ENCODE data around the gene RASGRP3. TPM values are rescaled to one million over a fixed set of nuclear protein-coding genes. Genes with fewer than 3 reads are reported as not detected.

The RASGRP3 gene
- total RNA-seq, 1 experiment from 2014 or later = not detected

DNA sequence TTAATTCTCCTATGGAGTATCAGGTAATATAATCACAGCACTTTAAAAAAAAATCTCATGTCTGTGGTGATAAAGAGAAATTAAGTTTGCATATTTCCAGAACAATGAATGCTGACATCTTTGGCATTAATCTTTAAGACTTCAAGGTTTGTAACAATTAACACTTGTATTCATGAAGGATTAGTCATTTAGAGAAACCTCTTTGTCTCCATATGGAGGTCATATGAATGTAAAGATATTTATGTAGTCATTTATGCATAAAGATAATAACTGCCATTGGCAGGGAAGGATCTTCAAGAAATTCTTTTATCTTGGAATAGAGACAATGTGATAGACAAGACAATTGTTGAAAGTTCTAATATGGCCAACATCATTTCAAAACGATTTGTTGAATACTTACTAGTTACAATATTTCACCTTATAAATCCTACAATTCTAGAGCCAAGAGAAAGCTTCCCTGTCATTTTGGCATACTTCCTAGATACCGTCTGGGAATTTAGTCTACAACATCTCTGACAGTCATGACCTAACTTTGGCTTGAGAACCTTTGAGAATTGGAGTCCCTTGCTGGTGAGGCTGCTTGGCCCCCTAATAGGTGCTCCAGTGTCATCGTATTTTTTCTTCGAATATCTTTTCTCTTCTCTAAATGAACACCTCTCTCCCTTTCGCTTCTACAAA lies 33.6 kb downstream of the RASGRP3 start:
- in situ Hi-C loops (cut with HindIII; ENCODE audit: low pct_unique_long_range_greater_than_20kb, low sequenced_read_pairs) = no loop called here
- DNase-seq (ENCODE audit: low read depth) = no peak

DNA sequence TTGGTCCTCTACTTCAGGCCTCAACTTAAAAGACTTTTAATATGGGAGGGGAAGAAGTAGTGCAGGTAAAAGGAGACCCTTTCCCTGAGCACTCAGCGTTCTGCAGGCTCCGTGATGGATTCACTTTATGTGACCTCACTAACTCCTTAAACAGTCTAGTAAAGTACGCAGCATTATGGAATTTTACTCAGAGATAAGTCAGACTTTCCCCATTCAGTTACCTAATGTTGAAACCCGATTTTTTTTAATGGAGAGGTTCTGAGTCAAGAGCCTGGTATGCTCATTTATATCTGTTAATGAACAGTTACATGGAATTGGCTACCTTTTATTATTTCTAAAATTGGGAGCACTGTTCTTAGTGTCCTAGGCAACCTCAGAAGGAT lies 34.1 kb downstream of the RASGRP3 start:
- DNase-seq (ENCODE audit: low read depth) = no peak

DNA sequence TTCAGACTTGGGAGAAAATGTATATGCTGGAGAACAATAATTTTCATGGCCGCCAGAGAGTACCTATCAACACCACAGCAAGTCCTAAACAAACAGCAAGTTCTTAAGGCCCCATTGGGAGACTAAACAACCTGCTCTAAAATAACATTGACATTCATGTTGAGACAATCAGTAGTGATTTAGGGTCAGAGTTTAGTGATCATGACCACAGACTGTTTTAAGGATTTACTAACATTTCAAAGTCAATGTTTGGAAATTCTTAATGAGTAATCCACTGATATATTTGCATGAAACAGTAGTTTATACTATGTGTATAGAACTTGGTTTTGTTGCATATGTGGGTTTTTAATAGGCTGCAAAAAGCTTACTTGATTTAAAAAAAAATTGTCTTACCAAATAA lies 34.7 kb downstream of the RASGRP3 start:
- in situ Hi-C loops (cut with HindIII; ENCODE audit: low pct_unique_long_range_greater_than_20kb, low sequenced_read_pairs) = no loop called here
- no peak for DNase-seq (ENCODE audit: low read depth)

More for the DNA sequence above, 34.1 kb downstream of the RASGRP3 start:
- in situ Hi-C loops (cut with HindIII; ENCODE audit: low pct_unique_long_range_greater_than_20kb, low sequenced_read_pairs) = no loop called here

DNA sequence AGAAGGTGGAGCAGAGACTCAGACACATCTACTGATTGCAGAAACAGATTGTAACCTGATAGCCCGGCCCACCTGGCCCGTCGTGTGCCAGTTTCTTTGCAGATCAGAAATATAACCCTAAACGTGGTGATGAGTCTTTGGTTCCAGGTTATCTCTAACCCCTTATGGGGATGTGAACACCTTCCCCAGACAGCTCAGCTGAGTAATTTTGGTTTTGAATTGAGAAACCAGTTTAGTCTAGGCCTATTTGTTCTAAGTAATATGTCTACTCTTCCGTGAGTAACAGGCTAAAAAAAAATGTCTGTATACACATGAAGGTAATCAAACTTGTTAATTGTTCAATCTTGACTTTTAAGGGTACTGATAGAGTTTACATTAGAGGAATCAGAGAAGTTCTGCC lies 35.7 kb downstream of the RASGRP3 start:
- no peak for DNase-seq (ENCODE audit: low read depth)
- in situ Hi-C loops (cut with HindIII; ENCODE audit: low pct_unique_long_range_greater_than_20kb, low sequenced_read_pairs) = no loop called here

DNA sequence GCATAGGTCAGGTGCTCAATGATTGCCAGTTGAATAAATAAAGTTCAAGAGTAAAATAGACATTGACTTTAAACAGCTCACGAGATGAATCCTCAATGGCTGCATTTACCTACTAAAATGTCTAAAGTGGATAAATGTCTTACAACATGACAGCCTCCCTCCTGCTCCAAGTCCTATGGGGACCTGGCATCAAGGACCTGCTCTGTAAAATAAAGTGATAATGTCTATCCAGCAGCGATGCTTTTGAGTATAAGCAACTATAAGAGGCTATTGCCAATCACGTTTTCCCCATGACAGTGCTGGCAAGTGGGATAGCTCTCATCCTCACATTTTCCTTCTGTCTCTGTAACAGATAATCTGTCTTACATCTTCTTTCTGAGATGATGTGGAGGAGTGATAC lies 37.0 kb downstream of the RASGRP3 start:
- in situ Hi-C loops (cut with HindIII; ENCODE audit: low pct_unique_long_range_greater_than_20kb, low sequenced_read_pairs) = no loop called here

DNA sequence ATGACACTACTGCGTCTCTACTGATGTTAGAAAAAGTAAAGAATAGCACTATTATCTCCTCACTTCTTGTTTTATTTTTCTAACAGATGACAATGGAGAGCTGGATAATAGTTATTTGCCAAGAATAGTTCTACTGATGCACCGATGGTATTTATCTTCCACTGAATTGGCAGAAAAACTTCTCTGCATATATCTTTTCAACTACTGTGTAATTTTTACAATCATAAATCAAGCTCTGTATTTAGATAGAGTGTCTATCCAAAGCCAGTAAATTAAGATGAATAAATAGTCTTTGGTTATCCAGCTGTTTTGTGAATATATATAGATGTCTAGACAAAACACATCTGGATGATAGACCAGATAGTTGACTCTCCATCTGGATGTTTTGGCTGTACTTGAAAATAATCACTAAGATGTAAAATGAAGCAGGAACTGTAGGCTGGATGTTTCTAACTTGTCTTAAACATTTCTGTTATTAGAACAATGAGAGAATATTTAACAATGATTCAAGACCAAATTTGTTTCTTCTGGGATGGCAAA lies 40.1 kb downstream of the RASGRP3 start:
- in situ Hi-C loops (cut with HindIII; ENCODE audit: low pct_unique_long_range_greater_than_20kb, low sequenced_read_pairs) = no loop called here
- no peak for DNase-seq (ENCODE audit: low read depth)

More for the DNA sequence above, 37.0 kb downstream of the RASGRP3 start:
- DNase-seq (ENCODE audit: low read depth) = no peak

DNA sequence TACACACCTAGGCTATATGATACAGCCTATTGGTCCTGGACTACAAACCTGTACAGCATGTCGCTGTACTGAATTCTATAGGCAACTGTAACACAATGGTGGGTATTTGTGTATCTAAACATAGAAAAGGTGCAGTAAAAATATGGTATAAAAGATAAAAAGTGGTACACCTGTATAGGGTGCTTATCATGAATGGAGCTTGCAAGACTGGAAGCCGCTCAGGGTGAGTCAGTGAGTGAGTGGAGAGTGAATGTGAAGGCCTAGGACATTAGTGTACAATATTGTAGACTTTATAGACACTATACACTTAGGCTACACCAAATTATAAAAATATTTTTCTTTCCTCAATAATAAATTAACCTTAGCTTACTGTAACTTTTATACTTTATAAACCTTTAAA lies 41.8 kb downstream of the RASGRP3 start:
- in situ Hi-C loops (cut with HindIII; ENCODE audit: low pct_unique_long_range_greater_than_20kb, low sequenced_read_pairs) = no loop called here
- no peak for DNase-seq (ENCODE audit: low read depth)

DNA sequence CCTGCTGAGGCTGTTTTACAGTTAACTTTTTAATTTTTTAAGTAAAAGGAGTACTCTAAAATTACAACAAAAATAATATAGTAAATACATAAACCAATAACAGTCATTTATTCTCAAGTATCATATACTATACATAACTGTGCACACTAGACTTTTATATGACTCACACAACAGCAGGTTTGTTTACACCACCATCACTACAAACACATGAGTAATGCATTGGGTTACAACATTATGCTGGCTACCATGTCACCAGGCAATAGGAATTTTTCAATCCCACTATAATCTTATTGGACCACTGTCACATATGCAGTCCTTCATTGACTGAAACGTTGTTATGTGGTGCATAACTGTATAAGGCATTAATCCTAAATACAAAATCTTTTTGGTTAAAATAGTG lies 42.5 kb downstream of the RASGRP3 start:
- in situ Hi-C loops (cut with HindIII; ENCODE audit: low pct_unique_long_range_greater_than_20kb, low sequenced_read_pairs) = no loop called here
- DNase-seq (ENCODE audit: low read depth) = no peak

DNA sequence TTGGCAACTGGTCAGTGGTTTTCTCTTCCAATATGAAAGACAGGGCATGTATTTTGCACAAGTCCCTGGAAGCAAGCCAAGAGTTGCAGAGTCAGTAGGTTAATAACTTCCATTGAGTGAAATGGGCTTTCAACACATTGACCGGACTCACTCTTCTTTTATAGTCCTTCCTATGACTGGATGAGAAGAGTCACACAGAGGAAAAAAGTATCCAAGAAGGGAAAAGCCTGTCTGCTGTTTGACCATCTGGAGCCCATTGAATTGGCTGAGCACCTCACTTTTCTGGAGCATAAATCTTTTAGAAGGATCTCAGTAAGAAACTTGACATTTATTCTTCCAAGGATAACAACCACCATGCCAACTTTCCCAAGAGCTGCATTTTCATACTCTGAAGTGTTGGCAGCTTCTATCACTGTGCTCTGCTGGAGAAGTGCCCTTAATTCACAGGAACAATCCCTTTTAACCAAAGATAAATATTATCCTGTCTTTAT lies 45.4 kb downstream of the RASGRP3 start:
- in situ Hi-C loops (cut with HindIII; ENCODE audit: low pct_unique_long_range_greater_than_20kb, low sequenced_read_pairs) = no loop called here
- DNase-seq (ENCODE audit: low read depth) = no peak

DNA sequence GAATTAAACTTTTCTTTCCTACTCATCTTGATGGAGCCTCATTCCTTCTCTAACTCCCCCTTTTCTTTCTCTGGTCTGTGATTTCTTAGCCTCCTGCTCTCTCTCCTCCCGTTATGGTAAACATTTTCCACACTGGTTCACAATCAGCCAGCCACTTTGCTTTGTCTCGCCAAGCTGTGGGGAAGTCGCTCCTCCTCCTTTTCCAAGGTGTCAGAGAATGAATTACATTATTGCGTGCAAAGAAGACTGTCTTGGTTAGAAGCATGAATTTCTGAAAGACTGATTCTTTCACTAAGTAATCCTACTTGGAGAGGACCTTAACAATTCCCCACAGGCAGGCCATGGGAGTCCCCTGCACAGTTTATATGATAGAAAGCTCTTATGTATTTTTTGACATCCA lies 46.1 kb downstream of the RASGRP3 start:
- DNase-seq (ENCODE audit: low read depth) = no peak
- in situ Hi-C loops (cut with HindIII; ENCODE audit: low pct_unique_long_range_greater_than_20kb, low sequenced_read_pairs) = no loop called here

DNA sequence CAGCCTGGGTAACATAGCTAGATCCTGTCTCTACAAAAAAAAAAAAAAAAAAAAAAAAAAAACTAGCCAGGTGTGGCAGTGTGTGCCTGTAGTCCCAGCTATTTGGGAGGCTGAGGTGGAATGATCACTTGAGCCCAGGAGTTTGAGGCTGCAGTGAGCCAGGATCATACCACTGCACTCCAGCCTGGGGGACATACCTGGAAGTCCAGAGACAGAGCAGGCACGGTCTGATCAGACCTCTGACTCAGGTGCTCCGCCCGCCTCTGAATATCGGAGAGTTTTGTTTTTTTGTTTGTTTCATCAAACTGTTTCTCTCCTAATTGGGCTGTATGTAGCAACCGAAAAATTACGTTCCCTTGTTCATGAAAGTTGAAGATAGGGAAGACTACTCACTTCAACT lies 49.2 kb downstream of the RASGRP3 start:
- in situ Hi-C loops (cut with HindIII; ENCODE audit: low pct_unique_long_range_greater_than_20kb, low sequenced_read_pairs) = no loop called here
- DNase-seq (ENCODE audit: low read depth) = no peak

DNA sequence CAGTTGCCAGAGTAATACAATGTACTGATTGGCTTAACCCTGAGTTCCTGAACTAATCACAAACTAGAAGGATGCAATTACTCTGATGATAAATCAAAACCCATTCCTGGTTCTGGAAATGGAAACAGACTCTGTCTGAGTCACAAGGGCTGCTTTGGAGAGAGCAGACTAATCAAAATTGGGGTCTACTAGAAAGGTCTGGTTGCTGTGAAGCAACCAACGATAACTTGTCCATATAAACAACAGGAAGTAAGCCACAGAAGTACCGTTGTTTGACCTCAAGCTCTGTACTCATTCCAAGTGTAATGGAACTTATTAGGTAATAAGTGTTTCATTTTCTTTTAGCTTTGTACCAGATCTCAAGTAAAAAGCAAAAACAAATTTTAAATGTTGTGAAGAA lies 49.7 kb downstream of the RASGRP3 start:
- in situ Hi-C loops (cut with HindIII; ENCODE audit: low pct_unique_long_range_greater_than_20kb, low sequenced_read_pairs) = no loop called here
- no peak for DNase-seq (ENCODE audit: low read depth)

DNA sequence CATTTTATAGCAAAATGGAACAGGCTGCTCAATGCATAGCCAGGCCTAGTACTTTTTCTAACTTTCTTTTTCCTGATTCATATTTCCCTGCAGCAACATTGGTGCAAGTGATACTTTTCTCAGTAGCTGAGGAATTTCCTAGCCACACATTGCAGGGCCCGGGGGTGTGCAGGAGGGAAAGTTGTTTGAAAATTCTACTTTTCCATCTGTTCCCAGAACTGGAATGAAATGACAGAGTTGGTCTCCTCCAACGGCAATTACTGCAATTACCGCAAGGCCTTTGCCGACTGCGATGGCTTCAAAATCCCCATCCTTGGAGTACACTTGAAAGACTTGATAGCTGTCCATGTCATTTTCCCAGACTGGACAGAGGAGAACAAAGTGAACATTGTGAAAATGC lies 50.5 kb downstream of the RASGRP3 start:
- no peak for DNase-seq (ENCODE audit: low read depth)
- in situ Hi-C loops (cut with HindIII; ENCODE audit: low pct_unique_long_range_greater_than_20kb, low sequenced_read_pairs) = no loop called here

DNA sequence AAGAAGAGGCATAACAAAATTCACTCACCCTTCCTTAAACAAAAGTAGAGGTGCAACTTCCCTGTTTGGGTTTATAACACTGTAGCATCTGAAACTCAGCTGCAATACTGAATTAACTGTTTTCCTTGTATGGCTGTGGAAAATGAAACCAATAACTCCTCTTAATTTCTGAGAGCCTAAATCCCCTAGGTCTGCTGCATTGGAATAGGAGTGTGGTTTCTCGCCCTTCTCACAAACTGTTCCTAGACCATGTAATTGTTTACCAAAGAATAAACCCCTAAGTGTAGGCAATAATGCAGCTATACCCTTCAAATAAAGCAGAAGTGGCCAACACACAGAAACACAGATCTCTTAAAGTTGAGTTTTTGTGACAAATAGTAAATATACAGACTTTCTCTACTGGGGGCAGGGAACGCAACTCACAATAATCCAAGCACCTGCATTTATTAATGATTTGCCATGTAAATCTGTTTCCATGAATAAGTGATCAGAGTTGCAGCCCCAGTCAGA lies 52.0 kb downstream of the RASGRP3 start:
- DNase-seq (ENCODE audit: low read depth) = no peak
- in situ Hi-C loops (cut with HindIII; ENCODE audit: low pct_unique_long_range_greater_than_20kb, low sequenced_read_pairs) = no loop called here

DNA sequence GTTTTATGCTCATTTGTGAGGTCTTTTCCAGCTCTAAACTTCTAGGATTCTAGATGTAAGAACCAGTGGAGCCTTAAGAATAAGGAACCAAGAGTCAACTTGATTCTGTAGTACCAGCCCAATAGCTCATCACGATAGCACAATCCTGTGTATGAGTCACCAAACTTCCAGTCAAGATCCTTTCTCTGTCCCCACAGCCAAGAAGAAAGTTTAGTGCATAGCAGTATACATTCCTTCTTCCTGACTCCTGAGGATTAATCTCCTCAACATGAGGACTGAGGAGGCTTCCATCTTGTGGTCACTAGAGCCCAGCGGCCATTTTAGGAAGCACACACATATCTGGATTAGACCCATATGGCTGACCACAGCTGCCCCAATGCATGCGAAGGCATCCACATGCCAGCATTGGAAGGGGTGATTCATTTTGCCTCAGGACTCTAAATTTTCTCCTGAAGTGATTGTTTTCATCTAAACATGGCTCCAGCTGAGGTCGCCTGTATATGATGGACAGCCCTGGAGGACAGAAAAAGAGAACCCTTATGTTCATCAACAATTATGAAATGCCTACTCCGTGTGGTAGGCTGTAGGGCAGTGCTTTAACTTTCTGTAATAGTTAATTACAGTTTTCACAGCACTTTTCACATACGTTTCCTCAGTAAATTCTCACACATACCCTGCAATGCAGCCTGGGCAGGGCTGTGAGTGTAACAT lies 53.5 kb downstream of the RASGRP3 start:
- DNase-seq (ENCODE audit: low read depth) = no peak
- in situ Hi-C loops (cut with HindIII; ENCODE audit: low pct_unique_long_range_greater_than_20kb, low sequenced_read_pairs) = no loop called here

DNA sequence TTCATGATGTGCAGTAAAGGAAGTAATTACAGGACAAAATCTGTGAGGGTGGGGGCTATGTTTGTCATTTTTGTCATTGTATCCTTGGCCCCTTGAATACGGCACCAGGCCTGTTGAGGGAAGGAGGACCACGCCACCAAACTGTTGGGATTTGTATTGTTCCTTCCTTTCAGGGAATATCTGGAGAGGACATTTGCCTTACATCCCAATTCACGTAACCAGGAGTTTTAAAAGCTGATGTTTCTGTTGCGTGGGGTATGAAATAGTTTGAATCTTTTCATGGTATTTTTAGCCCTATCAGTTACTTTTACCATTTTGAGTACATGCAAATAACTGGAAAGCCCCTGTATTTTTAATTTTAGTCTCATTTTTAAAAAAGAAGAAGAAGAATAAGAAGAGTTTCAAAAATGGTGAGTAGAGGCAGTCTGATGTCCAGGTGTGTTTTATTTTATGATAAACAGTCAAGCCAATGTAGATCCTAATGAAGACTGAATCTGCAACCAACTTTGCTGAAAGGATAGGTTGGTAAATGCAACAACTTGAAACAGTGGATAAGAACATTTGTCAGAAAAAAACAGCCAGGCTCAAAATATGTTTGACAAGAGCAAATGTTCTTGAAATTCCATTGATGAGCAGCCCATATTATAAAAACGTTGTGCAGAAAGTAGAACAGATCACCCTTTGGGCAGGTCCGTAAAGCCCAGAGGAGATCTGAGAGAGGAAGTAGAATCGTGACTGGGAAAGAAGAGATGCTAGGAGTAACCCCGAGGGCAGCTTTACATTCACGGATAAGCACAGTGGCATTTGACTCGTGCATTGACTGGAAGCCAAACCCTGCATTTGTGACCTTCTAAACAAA lies 54.5 kb downstream of the RASGRP3 start:
- no peak for DNase-seq (ENCODE audit: low read depth)
- in situ Hi-C loops (cut with HindIII; ENCODE audit: low pct_unique_long_range_greater_than_20kb, low sequenced_read_pairs) = no loop called here

DNA sequence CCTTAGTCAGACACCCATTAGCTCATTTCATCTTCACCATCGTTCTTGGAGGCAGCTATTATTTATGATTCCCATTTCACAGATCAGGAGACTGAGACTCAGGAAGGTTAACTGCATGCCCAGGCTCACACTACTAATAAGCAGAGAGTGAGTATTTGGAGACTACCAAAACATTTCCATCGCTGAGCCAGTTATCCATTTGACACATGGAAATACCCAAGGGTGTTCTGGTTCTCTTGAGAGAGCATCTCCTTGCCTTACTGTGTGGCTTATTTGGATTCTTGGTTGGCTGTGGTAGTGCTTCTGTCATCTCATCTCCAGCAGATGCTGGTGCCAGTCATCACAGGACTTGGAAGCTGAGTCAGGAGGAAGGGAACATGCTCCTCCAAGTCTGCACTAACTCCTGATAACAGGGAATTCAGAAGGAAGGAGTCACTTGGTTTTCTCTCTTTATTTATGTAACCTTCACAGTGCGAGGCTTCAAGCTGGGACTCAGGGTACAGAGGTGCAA lies 55.2 kb downstream of the RASGRP3 start:
- in situ Hi-C loops (cut with HindIII; ENCODE audit: low pct_unique_long_range_greater_than_20kb, low sequenced_read_pairs) = no loop called here
- no peak for DNase-seq (ENCODE audit: low read depth)

DNA sequence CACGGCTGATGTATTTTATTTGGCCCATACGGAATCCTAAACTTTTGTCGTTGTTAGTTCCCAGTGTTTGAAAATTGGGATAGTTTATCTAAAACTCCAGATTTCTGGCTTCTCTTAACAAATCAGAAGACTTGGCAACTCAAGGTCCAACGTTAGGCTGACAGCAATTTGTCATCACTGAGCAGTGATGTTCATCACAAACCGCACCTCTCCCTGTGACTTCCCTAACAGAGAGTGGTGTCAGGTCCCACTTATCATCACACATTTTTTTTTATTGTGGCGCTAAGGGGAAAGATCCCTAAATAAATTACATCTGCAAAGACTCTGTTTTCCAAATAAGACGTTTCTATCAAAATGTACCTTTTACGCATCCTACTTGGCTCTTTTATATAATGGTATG lies 55.7 kb downstream of the RASGRP3 start:
- DNase-seq (ENCODE audit: low read depth) = no peak
- in situ Hi-C loops (cut with HindIII; ENCODE audit: low pct_unique_long_range_greater_than_20kb, low sequenced_read_pairs) = no loop called here

All from Caki2 (cell line).